Nephron progenitor cell (in vitro differentiated cells): ENCODE measurements around the gene TCF7L2.

ENCODE experiments used
- DNase-seq: peaks from one replicate; pipeline ENCODE4 v3.0.0; 2021
- H3K27ac Mint-ChIP-seq: 2 replicates; pipeline ENCODE4 v1.8.0; 2021; ENCODE audit warnings: mild to moderate bottlenecking, moderate library complexity, mixed read lengths
- H3K27me3 Mint-ChIP-seq: 2 replicates; pipeline ENCODE4 v1.8.0; 2021; ENCODE audit warnings: mild to moderate bottlenecking, low read depth, mixed read lengths; ENCODE audit not compliant: poor library complexity
- H3K36me3 Mint-ChIP-seq: 2 replicates; pipeline ENCODE4 v1.8.0; 2021; ENCODE audit warnings: low read depth, mixed read lengths
- H3K4me1 Mint-ChIP-seq: 2 replicates; pipeline ENCODE4 v1.8.0; 2021; ENCODE audit warnings: mixed read lengths
- H3K4me3 Mint-ChIP-seq: 2 replicates; pipeline ENCODE4 v1.8.0; 2021; ENCODE audit warnings: mild to moderate bottlenecking, moderate library complexity, mixed read lengths
- H3K9me3 Mint-ChIP-seq: 2 replicates; pipeline ENCODE4 v1.8.0; 2021; ENCODE audit warnings: mild to moderate bottlenecking, moderate library complexity, mixed read lengths
- CTCF ChIP-seq: fragments of 200-600 bp; sonication (generic); IDR thresholded peaks from 2 replicates; pipeline ENCODE4 v1.5.0; 2021; ENCODE audit warnings: antibody characterized with exemption

Gene TCF7L2

DNA sequence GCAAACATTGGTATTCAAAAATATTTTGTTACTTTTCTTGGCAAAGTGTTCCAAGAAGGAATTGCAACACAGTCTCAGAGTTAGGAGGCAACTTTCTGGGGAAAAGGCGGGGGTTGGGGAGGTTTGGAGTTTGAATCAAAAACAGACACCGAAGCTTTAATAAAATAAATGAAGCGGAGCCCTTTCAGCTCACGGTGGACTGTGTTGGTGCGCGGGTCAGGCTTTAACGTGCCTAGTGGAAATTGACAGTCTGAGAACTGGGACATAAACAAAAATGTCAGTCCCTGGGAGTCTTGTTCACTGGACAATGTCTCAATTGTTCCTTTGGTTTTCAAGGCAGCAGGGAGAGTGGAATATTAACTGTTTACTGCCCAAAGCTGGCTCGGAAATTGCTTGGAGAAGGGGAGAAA is 109.3 kb downstream of the TCF7L2 start:
- Mint-ChIP-seq H3K9me3 (no peaks in the 10 kb centered on the region), H3K36me3 (no peaks in the 10 kb centered on the region), H3K27me3 (no peaks in the 10 kb centered on the region), H3K4me1 (peaks cover 2% of the 10 kb centered on the region), H3K4me3 (no peak overlapping the region), H3K27ac (no peak overlapping the region)
- no peak for TF ChIP-seq CTCF
- DNase-seq: peak; percentile 33

DNA sequence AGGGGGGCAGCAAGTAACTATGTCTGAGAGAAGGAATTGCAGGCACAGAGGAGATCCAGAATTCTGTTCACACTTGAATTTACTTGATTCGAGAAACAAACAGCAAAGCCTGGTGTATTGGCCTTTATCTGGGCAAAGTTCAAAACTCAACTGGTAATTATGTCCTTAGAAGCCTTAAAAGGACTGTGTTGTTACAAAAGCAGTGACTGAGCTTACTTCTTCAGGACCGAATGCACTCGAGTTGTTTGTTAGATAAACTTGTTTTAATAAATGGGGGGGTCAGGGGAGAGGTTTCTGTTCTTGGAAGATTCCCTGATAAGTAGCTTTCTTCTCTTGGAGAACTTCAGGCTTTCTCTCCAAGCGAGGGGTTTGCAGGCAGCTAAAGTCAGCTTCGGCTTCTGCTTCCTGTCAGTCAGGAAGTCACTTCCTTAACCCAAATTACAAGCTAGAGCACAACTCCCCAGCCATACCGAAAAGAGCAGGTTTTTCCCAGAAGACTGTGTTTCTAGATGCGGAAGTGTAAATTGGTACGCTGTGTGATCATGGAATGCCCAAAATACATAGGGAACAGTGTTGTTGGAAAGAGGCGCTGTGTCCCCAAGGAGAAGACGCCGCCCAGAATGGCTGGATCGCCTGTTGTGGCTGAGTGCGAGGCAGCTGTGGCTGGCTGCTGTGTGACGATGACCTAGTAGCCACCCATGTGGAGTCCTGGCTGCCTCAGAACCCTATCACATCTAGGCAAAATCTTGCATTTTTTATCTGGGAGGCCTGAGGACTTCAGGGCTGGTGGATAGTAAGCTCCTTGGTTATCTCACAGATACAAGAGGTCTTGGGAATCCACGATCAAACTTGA is 110.4 kb downstream of the TCF7L2 start:
- TF ChIP-seq CTCF: no peak
- no peak overlapping the region for H3K27ac Mint-ChIP-seq
- H3K4me3 Mint-ChIP-seq: no peak overlapping the region
- no peaks in the 10 kb centered on the region for H3K9me3 Mint-ChIP-seq
- H3K36me3 Mint-ChIP-seq: no peaks in the 10 kb centered on the region
- peaks cover 5% of the 10 kb centered on the region for H3K4me1 Mint-ChIP-seq
- no peaks in the 10 kb centered on the region for H3K27me3 Mint-ChIP-seq
- DNase-seq: no peak

DNA sequence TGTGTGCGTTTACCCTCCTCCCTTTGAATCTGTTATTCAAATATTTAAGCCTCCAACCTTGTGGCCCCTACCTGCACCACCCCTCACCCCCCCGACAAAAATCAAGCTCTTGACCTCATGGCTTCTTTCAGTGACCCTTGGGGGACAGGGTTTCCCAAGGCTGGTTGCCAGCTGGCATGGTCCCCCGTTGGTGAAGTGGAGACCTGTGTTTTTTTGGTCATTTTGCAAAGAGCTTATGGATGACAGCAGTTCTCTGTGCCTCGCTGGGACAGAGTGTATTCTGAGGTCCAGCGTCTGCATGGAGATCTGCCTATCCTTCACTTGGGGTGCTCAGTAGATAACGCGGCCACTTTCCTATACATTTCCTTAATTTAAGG is 111.0 kb downstream of the TCF7L2 start:
- H3K27ac Mint-ChIP-seq: peak overlapping the region; percentile 52
- H3K4me3 Mint-ChIP-seq: peak overlapping the region; percentile 7
- DNase-seq: no peak
- H3K36me3 Mint-ChIP-seq: no peaks in the 10 kb centered on the region
- H3K9me3 Mint-ChIP-seq: no peaks in the 10 kb centered on the region
- peaks cover 5% of the 10 kb centered on the region for H3K4me1 Mint-ChIP-seq
- no peak for TF ChIP-seq CTCF
- no peaks in the 10 kb centered on the region for H3K27me3 Mint-ChIP-seq

- TF ChIP-seq CTCF: no peak
- Mint-ChIP-seq H3K27me3 (no peaks in the 10 kb centered on the region), H3K9me3 (no peaks in the 10 kb centered on the region), H3K4me1 (peaks cover 5% of the 10 kb centered on the region), H3K27ac (peak overlapping the region; percentile 52), H3K36me3 (no peaks in the 10 kb centered on the region), H3K4me3 (peak overlapping the region; percentile 18)
- DNase-seq: no peak
Measured at GRCh38 chr10:113061557-113061956, 111.5 kb downstream of the TCF7L2 start.

GRCh38 chr10:113063043-113063967 is 113.3 kb downstream of the TCF7L2 start:
- no peaks in the 10 kb centered on the region for H3K27me3 Mint-ChIP-seq
- peaks cover 12% of the 10 kb centered on the region for H3K4me1 Mint-ChIP-seq
- no peaks in the 10 kb centered on the region for H3K9me3 Mint-ChIP-seq
- H3K36me3 Mint-ChIP-seq: no peaks in the 10 kb centered on the region
- H3K27ac Mint-ChIP-seq: peak overlapping the region; percentile 3
- DNase-seq: peak; percentile 44
- TF ChIP-seq CTCF: peak; percentile 25
- peak overlapping the region; percentile 63 for H3K4me3 Mint-ChIP-seq
